HG03060 (cell line): Measurements from ENCODE around the gene AFTPH.
A peak's percentile ranks its signal among the peaks of the same experiment; 100 is the strongest.

Source experiments
- ATAC-seq: cut with Tn5 transposase; IDR thresholded peaks from one replicate; pipeline ENCODE4 v1.9.1; 2021; ENCODE audit warnings: low read depth, moderate number of reproducible peaks; ENCODE audit not compliant: unreplicated experiment

AFTPH gene

DNA sequence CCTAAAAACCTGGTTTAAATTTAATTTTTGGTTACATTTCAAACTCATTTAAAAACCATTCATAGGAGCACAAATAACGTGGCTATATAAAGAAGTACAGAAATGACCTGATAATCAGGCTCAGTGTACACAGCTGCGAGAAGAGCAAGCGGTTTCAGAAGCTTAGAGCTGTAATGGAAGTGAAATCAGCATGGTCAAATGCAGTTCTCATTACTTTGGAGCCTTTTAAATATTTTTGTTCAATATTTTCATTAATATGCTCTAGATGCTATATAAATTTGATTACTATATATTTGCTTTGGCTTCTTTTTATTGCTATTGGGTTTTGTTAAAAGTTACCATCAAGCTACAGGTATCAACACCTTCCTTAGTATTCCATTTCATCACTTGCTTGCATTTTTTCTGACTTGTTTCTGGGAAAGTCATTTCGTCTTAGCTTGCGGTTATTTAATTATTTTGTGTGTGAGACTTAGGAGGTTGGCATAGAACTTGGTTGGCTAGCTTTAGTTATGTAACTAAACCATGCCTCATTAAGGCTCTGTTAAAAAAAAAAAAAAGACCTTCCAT, 58.7 kb downstream of the AFTPH start:
- ATAC-seq = peak; percentile 90

DNA sequence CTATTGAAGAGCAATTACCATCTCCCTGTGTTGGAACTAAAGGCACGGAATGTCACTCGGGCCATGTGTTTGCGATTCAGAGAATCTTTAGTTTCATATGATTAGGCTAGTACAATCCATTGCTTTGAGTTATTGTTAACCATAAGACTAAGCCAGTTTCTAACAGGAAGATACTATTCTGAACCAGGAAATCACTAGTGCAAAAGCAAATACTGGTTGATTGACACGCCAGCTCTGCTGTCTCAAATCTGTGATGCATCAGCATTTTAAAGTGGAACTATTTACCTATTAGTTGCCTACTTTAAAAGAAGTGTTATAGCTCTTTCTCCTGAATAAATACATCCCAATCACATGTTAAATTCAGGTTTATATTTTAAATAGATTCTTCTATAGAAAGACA, 61.9 kb downstream of the AFTPH start:
- ATAC-seq = no peak

DNA sequence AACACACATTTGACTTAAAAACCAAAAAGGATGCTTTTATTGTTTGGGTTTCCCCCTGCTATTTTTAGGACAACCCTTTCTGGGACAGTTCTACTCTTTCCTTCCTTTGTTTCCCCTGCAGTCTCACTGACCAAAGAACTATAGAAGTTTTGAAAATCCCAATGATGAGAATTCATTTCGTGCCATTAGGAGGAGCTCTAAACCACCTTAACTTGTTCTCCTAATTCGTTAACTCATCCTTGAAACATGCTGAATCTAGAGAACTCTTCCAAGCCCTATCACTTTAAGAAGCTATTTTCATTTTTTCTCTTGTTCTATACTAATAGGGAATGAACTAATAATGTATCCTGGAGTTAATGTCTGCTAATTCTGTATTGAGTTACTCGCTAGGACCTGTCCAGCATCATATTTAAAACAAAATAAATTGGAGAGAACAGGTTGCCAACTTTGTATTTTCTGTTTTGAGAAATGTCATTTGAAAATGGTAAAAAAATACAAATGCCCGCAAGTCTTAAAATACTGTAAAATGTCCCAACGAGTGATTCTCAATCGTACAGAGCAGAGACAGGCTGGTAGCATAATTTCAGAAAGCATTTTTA, 62.9 kb downstream of the AFTPH start:
- ATAC-seq = no peak

DNA sequence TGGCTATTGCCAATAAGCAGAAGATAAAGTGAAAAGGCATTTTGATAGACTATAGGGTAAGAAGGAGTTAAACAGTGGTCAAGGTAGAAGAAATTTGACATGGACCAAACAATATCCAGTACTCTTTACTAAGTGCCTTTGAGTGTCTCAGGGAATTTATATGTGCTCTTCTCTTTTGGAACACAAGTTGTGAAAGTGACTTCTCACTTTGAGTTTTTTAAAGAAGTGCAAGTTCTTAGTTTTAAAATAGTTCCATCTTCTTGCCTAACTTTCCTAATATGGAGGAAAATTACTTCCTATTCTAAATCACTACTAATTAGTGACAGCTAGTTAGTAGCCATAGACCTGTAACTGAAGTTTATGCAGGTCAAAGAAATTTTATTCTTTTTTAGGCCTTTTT, 63.4 kb downstream of the AFTPH start:
- no peak for ATAC-seq

DNA sequence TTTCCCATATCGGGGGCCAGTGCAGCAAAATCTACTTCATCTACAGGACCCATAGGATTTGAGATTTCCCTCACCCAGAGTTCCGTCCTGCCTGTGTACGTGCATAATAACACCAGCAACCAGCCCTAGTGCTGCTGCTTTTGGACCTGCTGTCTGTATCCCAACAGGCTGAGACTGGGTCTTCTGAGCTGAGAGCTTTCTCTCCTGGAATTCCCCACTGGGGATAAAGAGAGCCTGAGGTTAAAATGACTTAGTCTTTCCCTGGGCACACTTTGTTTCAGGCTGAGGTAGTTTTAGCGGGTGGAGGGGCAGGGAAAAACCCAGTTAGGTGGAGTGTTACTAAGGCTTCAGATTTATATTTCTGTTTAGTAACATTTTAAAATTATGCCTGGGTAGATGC, 67.1 kb downstream of the AFTPH start:
- no peak for ATAC-seq

DNA sequence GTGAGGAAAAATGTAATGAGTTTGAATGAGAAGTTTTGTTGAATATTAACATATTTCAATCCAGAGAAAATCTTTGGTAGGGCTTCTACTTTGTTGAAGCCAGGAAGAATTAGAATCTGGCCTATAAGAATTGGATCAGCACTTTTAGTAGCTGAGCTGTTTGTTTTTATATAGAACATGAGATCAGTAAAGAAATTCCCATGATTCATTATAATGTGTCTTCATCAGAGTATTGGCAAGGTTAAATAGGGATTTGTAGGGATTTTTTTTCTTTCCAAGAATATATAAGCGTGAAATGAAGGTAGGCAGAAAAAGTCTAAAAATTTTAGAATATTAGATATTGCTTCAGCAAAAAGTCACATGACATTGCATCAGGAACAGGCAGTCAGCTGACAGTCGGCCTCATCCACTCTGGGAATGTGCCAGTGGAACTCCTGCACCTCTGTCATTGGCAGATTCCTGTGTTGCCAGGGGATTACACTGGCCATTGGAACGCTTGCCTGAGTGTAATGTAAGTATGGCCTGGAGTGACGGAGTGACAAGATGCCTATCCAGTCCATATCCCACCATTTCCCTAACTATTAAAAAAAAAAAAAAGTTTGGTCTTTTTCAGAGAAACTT, 69.0 kb downstream of the AFTPH start:
- no peak for ATAC-seq

DNA sequence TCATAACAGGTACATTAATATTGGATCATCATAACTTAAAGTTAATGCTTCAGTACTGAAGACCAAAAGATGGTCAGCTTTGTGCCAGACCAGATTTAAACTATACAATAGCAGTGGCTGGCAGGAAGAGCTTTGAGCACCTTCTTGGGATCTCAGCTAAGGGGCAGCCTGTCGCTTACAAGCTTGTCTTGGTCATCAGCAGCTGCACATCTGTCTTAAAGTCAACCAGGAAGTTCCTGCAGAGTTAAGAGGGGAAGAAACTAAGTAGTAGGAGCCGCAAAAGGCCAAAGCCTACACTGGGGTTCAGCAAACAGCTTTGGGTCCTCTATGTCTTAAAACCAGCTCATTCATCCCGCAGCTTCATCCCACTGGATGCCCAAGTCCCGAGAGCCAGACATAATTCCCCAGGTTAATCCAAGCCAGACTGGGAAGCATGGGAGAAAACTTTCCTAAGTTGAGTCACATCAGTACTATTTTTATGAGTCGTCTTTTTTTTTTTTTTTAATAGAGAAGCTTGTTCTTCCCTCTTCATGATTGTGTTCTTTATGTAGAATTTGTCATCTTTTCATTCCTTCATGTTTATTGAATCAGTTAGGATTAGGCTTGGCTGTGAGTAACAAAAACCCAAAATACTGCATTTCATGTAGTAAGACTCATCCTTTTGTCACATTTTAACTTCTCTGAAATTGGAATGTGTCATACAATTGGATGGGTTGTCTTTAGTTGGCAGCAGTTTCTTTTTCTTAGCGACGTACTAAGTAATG, 70.3 kb downstream of the AFTPH start:
- no peak for ATAC-seq

DNA sequence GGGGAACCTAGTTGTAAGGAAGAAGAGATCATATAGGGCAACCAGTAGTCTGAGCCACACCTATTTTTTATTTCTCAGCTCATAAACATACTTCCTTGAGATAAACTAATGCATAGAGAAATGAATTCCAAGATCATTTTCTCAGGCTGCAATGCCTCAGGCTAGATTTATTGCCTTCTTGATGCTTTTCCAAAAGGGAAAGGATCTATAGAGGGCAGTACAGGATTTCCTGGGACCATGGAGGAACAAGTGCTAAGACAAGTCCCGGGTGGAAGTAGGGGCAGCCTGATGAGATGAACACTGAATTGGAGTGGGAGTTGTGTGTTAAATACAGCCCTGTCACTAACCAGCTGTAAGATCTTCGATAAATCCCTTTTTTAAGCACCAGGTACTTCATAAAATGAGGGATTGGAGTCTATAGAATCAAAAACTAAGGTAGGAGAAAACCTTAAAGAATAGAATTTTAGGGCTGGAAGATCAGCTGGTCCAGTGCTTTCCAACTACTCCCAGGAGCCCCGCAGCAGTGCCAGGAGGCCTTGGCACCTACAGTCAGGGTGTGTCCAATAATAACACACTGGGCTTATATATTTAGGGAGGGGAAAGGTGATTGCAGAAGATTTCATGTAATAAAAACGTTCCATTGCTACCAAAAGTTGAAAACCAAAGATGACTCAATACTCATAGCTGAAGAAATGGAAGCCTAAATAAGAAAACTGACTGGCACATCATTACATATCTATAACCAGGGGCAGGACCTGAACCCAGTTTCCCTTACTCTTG, 71.5 kb downstream of the AFTPH start:
- ATAC-seq = no peak

DNA sequence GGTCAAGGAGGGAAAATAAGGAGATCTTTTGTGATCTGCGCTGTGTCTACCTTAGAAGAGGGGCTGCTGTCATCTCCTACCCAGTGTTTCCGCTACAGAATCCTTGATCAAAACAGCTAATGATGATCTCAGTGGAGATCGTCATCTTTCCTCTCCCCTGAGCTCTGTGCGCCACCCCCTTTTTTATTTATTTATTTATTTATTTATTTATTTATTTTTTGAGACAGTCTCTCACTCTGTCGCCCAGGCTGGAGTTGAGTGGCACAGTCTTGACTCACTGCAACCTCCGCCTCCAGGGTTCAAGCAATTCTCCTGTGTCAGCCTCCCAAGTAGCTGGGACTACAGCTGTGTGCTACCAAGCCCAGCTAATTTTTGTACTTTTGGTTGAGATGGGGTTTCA, 74.1 kb downstream of the AFTPH start:
- ATAC-seq = no peak

DNA sequence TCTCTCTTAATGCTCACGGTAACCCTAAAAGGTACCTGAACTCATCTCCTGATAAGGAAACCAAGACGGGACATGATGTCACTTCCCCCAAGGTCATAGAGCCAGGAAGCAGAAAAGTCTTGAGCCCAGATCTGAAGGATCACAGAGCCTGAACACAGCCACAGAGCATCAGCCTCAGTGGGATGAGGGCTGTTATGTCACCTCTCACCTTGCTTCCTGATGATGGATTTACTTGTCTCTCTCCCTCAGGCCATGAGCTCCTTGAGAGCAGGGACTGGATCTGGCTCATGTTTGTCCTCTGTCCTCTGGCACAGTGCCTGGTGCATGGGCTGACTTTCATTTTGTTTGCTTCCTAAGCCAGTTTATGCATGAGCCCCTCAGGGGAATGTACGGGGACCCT, 75.3 kb downstream of the AFTPH start:
- ATAC-seq = no peak

DNA sequence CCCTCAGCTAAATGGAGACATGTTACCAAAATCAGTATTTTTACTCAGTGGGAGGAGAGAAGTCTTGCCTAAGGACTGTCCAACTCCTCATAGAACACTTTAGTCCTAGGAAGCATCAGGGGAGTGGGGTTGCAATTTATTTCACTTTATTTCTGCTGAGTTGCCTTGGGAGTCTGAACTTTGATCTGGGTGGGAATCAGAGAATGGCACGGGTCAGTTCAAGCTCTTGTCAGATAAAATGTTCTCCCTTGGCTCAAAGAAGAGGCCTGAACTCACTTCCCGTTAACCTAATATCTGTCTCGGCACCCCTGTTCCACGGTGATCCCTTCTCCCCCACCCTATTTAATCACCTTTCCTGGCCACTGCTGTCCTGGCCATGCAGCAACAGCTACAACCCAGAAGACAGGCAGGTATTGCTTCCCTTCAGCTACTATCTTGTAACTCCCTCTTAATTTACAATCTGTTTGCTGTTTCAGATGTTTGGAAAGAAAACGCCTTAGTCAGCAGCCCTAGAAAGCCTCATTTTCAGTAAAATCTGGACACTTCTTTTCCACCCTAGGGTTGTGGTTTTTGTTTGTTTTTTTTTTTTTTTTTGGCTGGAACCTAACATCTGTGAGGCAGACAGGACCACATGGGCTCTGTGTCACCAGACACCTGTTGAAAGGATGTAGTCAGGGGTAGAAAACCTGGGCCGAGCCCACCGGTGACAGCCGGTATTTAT, 77.1 kb downstream of the AFTPH start:
- ATAC-seq = no peak

DNA sequence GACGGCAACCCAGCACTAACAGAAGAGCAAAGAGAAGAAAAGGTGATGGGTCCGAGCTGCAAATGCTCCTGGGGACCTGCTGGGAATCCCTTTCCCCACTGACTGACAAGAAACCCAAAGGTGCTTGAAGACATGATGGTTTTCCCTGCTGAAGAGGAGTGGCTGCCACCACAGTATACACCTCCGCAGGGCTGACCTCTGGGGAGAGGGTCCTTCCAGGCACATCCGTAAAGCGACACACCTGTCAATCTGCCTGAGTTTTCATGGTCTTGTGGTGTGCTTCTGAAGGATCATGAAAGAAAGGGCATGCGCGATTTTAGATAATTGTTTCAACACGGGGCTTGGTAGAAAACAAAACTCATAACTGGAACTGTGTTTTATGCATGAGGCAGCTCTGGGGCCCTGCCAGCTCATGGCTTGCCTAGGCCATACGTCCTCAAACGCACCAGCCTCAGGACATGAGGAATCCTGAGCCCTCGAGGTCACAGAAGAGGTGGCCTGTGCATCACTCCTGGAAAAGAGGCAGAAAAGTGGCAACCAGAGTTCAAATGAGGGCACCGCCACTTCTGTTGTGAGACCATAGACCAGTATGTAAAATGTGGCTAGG, 77.8 kb downstream of the AFTPH start:
- no peak for ATAC-seq

DNA sequence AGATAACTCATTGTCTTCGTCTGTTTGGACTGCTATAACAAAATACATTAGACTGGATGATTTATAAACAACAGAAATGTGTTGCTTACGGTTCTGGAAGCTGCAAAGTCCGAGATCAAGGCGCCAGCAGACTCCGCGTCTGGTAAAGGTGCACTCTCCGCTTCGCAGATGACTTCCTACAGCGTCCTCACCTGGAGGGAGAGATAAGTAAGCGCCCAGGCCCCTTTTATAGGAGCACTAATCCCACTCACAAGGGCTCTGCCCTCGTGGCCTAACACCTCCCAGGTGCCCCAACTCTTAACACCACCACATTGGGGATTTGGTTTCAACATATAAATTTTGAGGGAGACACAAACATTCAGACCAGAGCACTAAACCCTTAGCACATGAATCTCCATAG, 78.3 kb downstream of the AFTPH start:
- ATAC-seq = no peak

DNA sequence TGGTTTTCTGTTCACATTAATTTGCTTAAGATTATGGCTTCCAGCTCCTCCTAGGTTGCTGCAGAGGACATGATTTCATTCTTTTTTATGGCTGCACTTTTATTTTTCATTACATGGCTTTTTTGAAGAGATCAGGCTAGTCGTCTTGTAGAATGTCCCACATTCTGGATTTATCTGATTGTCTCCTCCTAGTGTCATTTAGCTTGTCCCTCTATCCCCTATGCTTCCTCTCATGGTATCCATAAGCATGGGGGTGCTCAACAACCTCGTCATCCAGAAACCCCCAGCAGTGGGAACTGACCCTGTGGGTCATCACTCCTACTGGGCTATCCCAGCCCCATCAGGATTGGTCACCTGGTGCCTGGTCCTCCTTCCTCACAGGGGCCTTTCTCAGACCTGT, 80.0 kb downstream of the AFTPH start:
- ATAC-seq = no peak

DNA sequence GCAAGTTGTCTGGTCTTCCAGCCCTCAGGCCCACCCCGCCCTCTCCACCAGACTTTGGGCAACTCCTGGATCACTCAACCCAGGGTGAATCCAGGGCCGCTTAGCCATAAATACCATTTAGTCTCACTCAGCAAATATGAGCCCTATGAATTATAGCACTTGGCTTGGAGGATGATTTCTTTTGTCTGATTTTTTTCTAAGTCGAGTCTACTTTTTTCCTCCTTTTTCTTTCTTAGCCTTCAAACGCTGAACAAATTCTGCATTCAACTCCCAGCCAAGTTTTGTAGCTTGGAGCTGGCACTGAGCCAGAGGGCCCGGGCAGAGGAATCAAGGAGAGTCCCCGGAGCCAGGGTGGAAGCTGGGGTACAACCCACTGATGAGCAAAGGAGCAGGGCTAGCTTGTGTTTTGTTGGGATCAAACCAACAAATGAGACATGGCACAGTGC, 80.9 kb downstream of the AFTPH start:
- ATAC-seq = no peak

DNA sequence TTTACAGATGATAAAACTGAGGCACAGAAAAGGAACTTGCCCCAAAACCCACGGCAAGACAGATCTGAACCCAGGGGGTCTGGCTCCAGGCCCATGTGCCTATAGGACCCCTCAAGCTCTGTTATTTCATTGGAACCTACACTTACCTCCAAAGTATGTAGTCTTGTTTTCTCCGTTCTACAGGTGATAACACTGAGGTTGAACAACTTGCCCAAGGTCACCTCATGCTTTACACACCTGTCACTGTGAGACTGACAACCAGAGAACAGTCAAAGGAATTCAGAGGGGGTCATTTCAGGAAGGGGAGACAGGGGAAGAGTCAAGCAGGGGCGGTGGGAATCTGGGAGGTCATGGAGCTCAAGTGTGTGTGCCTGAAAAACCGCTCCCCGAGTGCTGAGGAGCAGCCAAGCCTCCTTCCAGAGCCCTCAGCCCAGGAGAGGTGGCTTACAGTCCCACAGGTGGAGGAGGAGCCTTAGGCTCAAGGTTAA, 81.9 kb downstream of the AFTPH start:
- no peak for ATAC-seq

DNA sequence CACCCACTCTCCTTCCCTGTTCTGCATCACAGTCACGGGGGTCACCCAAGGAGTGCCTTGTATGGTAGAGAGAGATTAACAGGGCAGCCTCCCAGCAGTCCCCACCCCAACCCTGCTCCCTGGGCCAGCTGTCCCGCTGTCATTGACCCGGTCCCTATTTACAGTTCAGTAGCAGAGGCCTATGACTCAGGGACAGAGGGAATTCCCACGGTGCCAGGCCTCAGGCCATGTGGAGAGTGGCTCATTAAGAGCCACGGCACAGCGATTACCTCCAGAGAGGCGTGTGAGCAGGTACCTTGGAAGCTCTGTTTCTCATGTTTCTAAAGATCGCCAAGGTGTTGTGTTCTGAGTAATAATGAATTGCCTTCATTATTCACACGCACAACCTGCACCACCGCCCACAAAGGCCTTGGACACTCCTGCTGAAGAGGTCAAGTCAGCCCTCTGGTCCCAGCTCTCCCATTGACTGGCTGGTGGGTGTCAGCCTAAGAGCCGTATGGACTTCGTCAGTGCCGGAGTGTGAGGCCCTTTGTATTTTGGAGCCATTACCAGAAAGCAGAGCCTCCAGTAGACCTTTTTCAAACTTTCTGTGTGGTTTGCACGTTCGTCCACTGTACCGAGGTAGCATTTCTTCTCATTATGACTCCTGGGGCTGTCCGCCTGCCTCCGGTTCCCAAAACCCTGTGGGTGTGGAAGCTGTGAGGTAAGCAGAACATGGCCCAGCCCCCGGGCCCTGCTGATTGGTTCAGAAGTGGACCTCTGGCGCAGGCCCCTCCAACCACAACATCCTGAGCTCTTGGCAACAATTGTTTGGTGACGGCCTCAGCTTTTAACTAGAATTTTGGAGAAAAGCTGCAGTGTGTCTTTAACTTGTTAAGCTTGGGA, 82.6 kb downstream of the AFTPH start:
- ATAC-seq = peak; percentile 84

DNA sequence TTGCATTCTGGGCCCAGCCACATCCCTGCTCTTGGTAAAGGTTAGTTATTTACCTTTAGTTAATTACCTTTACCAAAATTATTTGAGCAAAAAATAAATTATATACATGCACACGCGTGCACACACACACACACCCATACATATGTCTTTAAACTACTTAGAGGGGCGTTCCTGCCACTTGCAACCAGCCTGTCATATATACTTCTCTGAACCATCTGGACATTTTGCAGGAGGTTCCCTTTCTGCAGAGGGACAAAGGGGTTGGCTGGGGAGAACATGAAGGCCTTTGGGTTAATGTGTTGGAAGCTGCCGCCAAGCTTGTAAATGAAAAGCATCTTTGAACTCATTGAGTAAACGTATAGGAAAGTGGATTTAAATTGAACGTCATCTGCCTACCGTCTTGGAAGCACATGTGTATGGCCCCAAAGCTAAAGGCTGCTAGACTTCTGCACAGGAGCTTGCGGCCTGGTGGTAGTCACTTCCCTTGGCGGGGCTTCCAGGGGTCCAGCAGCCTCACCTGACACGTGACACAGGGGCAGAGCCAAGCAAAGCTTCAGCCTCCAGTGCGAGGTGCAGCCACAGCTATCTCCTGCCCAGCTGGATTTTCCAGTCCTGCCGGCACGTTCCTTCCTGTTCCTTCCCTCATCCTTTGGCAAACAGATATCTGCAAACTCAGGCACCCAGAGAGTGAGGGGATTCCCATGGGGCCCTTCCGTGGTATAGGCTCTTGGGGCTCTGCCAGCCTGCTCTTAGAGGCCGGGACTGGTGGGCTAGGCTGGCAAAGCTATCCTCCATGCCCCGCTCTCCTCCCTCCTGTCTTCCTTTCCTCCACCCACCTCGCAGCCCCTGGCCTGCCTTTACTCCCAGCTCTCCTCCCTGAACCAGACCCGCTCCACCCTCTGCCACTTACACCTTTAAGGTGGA, 83.5 kb downstream of the AFTPH start:
- ATAC-seq = no peak
